H1 (cell line): Measurements from ENCODE around the gene KRT1. TPM values are rescaled to one million over a fixed set of nuclear protein-coding genes. Genes with fewer than 3 reads are reported as not detected.
A peak's percentile ranks its signal among the peaks of the same experiment; 100 is the strongest.

Experiments
- CTCF ChIA-PET: fragments of 300-600 bp; sonication (Branson Sonifier 250); formaldehyde crosslinking; loops from one replicate; lab custom pipeline; 2021; ENCODE audit not compliant: partially characterized antibody; lab: Charles Lee
- POLR2A ChIA-PET: fragments of 300-600 bp; sonication (Branson Sonifier 250); formaldehyde crosslinking; loops from one replicate; lab custom pipeline; 2021; ENCODE audit warnings: inconsistent platforms; ENCODE audit not compliant: partially characterized antibody; lab: Charles Lee
- DNase-seq, 2 experiments: peaks; one replicate each; pipeline versions ENCODE4 v3.0.0 to v3.0.0-alpha.2; 2010 to 2022; ENCODE audit warnings: low spot score in 2 of 2, low read depth in 1 of 2, mixed read lengths in 1 of 2
- FAIRE-seq: peaks from 2 replicates; lab custom pipeline; 2011; peaks lifted over from hg19 to GRCh38; lab: Jason Lieb, UNC
- H2AFZ ChIP-seq: 2 replicates; pipeline ENCODE4 v1.8.1; 2012; ENCODE audit warnings: low read length, inconsistent platforms
- H2AK5ac ChIP-seq: 2 replicates; pipeline ENCODE4 v1.6.1; 2013; ENCODE audit warnings: low read depth, low read length
- H2BK120ac ChIP-seq: replicated peaks from 2 replicates; pipeline ENCODE3; 2013; ENCODE audit warnings: low read depth, low read length, inconsistent platforms
- H2BK12ac ChIP-seq: 2 replicates; pipeline ENCODE4 v1.6.1; 2013; ENCODE audit warnings: low read depth, low read length
- H2BK15ac ChIP-seq: 2 replicates; pipeline ENCODE4 v1.6.1; 2013; ENCODE audit warnings: low read length
- H2BK20ac ChIP-seq: 2 replicates; pipeline ENCODE4 v1.6.1; 2013; ENCODE audit warnings: low read length
- H2BK5ac ChIP-seq: 2 replicates; pipeline ENCODE4 v1.6.1; 2013; ENCODE audit warnings: low read depth, low read length
- H3K14ac ChIP-seq: 2 replicates; pipeline ENCODE4 v1.6.1; 2013; ENCODE audit warnings: inconsistent platforms; ENCODE audit not compliant: insufficient read length
- H3K18ac ChIP-seq: 2 replicates; pipeline ENCODE4 v1.6.1; 2013; ENCODE audit warnings: low read length; ENCODE audit errors: extremely low read depth
- H3K23ac ChIP-seq: 2 replicates; pipeline ENCODE4 v1.6.1; 2013; ENCODE audit warnings: inconsistent platforms; ENCODE audit not compliant: insufficient read length
- H3K23me2 ChIP-seq: 2 replicates; pipeline ENCODE4 v1.6.1; 2013; ENCODE audit warnings: low read depth, low read length
- H3K27ac ChIP-seq: 2 replicates; pipeline ENCODE4 v1.6.1; 2011; ENCODE audit warnings: low read depth, low read length, inconsistent platforms
- H3K27me3 ChIP-seq, 4 experiments: replicated peaks in 1 of 4; 1 replicate in 1 of 4; 2 replicates in 3 of 4; pipeline versions ENCODE4 v1.6.1 to v1.8.1; 2011 to 2013; ENCODE audit warnings: low read length in 3 of 4, mild to moderate bottlenecking in 3 of 4, inconsistent platforms in 2 of 4, mixed read lengths in 2 of 4, moderate library complexity in 1 of 4; ENCODE audit not compliant: control insufficient read depth in 3 of 4, insufficient read depth in 3 of 4; ENCODE audit errors: extremely low read depth in 1 of 4
- H3K36me3 ChIP-seq, 4 experiments: 2 replicates each; pipeline versions ENCODE4 v1.6.1 to v1.8.1; 2011 to 2013; ENCODE audit warnings: mild to moderate bottlenecking in 4 of 4, low read length in 3 of 4, moderate library complexity in 2 of 4, control low read depth in 1 of 4, inconsistent platforms in 1 of 4; ENCODE audit not compliant: insufficient read depth in 4 of 4, control insufficient read depth in 2 of 4
- H3K4ac ChIP-seq: replicated peaks from 2 replicates; pipeline ENCODE3; 2013; ENCODE audit warnings: low read length, low read depth, mixed read lengths, inconsistent platforms; ENCODE audit not compliant: insufficient read length
- H3K4me1 ChIP-seq, 4 experiments: replicated peaks in 1 of 4; 1 replicate in 1 of 4; 2 replicates in 3 of 4; pipeline versions ENCODE4 v1.6.1 to v1.8.1; 2011 to 2013; ENCODE audit warnings: low read length in 3 of 4, inconsistent platforms in 2 of 4, mixed read lengths in 1 of 4; ENCODE audit not compliant: insufficient read depth in 4 of 4, control insufficient read depth in 3 of 4
- H3K4me2 ChIP-seq, 2 experiments: 2 replicates each; pipeline versions ENCODE4 v1.6.1 to v1.8.1; 2011 to 2013; ENCODE audit warnings: low read depth in 2 of 2, low read length in 2 of 2, control low read depth in 1 of 2, inconsistent platforms in 1 of 2, mild to moderate bottlenecking in 1 of 2; ENCODE audit not compliant: insufficient read depth in 1 of 2
- H3K4me3 ChIP-seq, 4 experiments: fragments of 200-600, 300-600 bp in 1 of 4; sonication (generic), shearing (Covaris generic), sonication (Bioruptor Twin) in 1 of 4; 2 replicates each; pipeline versions ENCODE4 v1.5.1 to v1.8.1; 2011 to 2016; ENCODE audit warnings: low read length in 4 of 4, low read depth in 3 of 4, control low read depth in 2 of 4, inconsistent platforms in 2 of 4, mild to moderate bottlenecking in 2 of 4, mixed read lengths in 1 of 4, moderate library complexity in 1 of 4; ENCODE audit not compliant: insufficient read depth in 2 of 4; ENCODE audit errors: extremely low read depth in 1 of 4
- H3K56ac ChIP-seq: replicated peaks from 2 replicates; pipeline ENCODE3; 2013; ENCODE audit warnings: low read depth, mild to moderate bottlenecking, mixed read lengths, low read length, inconsistent platforms; ENCODE audit not compliant: insufficient read length
- H3K79me1 ChIP-seq: 2 replicates; pipeline ENCODE4 v1.6.1; 2013; ENCODE audit warnings: low read depth, low read length, control low read depth
- H3K79me2 ChIP-seq, 2 experiments: 2 replicates each; pipeline versions ENCODE4 v1.6.1 to v1.8.1; 2012 to 2013; ENCODE audit warnings: low read length in 2 of 2, mild to moderate bottlenecking in 2 of 2, inconsistent platforms in 1 of 2; ENCODE audit not compliant: insufficient read depth in 2 of 2, control insufficient read depth in 1 of 2
- H3K9ac ChIP-seq, 4 experiments: replicated peaks in 1 of 4; 1 replicate in 1 of 4; 2 replicates in 3 of 4; pipeline versions ENCODE4 v1.6.1 to v1.8.1; 2011 to 2013; ENCODE audit warnings: low read depth in 3 of 4, low read length in 3 of 4, control low read depth in 2 of 4, mild to moderate bottlenecking in 2 of 4, moderate library complexity in 2 of 4, inconsistent platforms in 1 of 4; ENCODE audit errors: extremely low read depth in 1 of 4
- H3K9me3 ChIP-seq, 2 experiments: 2 replicates each; pipeline versions ENCODE4 v1.6.1 to v1.8.1; 2012 to 2013; ENCODE audit warnings: mild to moderate bottlenecking in 2 of 2, moderate library complexity in 2 of 2, control low read depth in 1 of 2, inconsistent platforms in 1 of 2, low read depth in 1 of 2, low read length in 1 of 2, mixed read lengths in 1 of 2; ENCODE audit not compliant: insufficient read depth in 2 of 2
- H4K20me1 ChIP-seq, 2 experiments: replicated peaks in 1 of 2; 2 replicates each; pipeline versions ENCODE3 to v1.8.1; 2011 to 2013; ENCODE audit warnings: inconsistent platforms in 2 of 2, low read length in 2 of 2, mild to moderate bottlenecking in 1 of 2; ENCODE audit not compliant: insufficient read depth in 2 of 2, control insufficient read depth in 1 of 2
- H4K5ac ChIP-seq: 2 replicates; pipeline ENCODE4 v1.6.1; 2013; ENCODE audit warnings: low read length, low read depth, mixed read lengths, inconsistent platforms; ENCODE audit not compliant: insufficient read length
- H4K8ac ChIP-seq: 2 replicates; pipeline ENCODE4 v1.8.0; 2013; ENCODE audit warnings: mild to moderate bottlenecking, moderate library complexity, low read length, inconsistent platforms; ENCODE audit not compliant: insufficient read depth; ENCODE audit errors: extremely low read depth
- H4K91ac ChIP-seq: replicated peaks from 2 replicates; pipeline ENCODE3; 2013; ENCODE audit warnings: low read length, mixed read lengths, inconsistent platforms; ENCODE audit not compliant: insufficient read length
- ATF2 ChIP-seq: IDR thresholded peaks from 2 replicates; pipeline ENCODE4 v1.6.1; 2012; ENCODE audit warnings: low read length, inconsistent platforms
- CEBPB ChIP-seq: IDR thresholded peaks from 2 replicates; pipeline ENCODE4 v1.6.1; 2012; ENCODE audit warnings: low read depth, low read length
- CTBP2 ChIP-seq: IDR thresholded peaks from 2 replicates; pipeline ENCODE4 v1.7.0; 2011; ENCODE audit warnings: borderline replicate concordance, mild to moderate bottlenecking, moderate library complexity, mixed read lengths, low read length; ENCODE audit not compliant: insufficient read depth, insufficient read length
- CTCF ChIP-seq, 3 experiments: IDR thresholded peaks; 1 replicate in 2 of 3; 2 replicates in 1 of 3; pipeline versions ENCODE4 v1.5.1 to v1.6.1; 2011; ENCODE audit warnings: low read length in 3 of 3, mild to moderate bottlenecking in 3 of 3, inconsistent platforms in 2 of 3, low read depth in 1 of 3, moderate library complexity in 1 of 3; ENCODE audit not compliant: insufficient read depth in 1 of 3; ENCODE audit errors: control extremely low read depth in 1 of 3
- NRF1 ChIP-seq: IDR thresholded peaks from 2 replicates; pipeline ENCODE4 v1.6.1; 2011; ENCODE audit warnings: mild to moderate bottlenecking, low read depth, low read length, improper control_type of control experiment
- SP1 ChIP-seq: IDR thresholded peaks from 2 replicates; pipeline ENCODE4 v1.6.1; 2011; ENCODE audit warnings: low read depth, low read length
- TCF12 ChIP-seq: IDR thresholded peaks from 2 replicates; pipeline ENCODE4 v1.6.1; 2011; ENCODE audit warnings: low read depth, mild to moderate bottlenecking, low read length
- WGBS, 2 experiments: shearing (Covaris generic) in 1 of 2; methylation state at CpG; one replicate each; pipeline versions ENCODE4 v1.1.6 to v1.1.7; 2013 to 2015; ENCODE audit warnings: low lambda C conversion rate in 2 of 2, mixed read lengths in 2 of 2, inconsistent platforms in 1 of 2, low coverage in 1 of 2, missing lambda C conversion rate in 1 of 2; ENCODE audit not compliant: insufficient replicate concordance in 2 of 2, insufficient coverage in 1 of 2, insufficient read length in 1 of 2; ENCODE audit errors: extremely low coverage in 1 of 2, missing lambda C conversion rate in 1 of 2; 5-methylcytosine and 5-hydroxymethylcytosine counted together
- polyA plus RNA-seq, 7 experiments: library from polyadenylated mRNA; depleted of rRNA in 3 of 7; stranded (reverse) in 5 of 7; unstranded in 2 of 7; fragments of >200 nt in 5 of 7; fragments of 200-250 nt in 2 of 7; gene quantifications; 1 replicate in 5 of 7; 2 replicates in 1 of 7; 4 replicates in 1 of 7; pipeline versions ENCODE4 v1.2.1 to v1.2.3, GENCODE V29; 2011 to 2013; ENCODE audit warnings: missing spikeins in 2 of 7, mixed read lengths in 2 of 7
- total RNA-seq: library from RNA; stranded (reverse); fragmentation: NEBNext Ultra II Directional; extraction: Animal tissue kit (Norgen Biotek cat#: 25700); gene quantifications from 2 replicates; pipeline ENCODE4 v1.2.1, GENCODE V29; 2021

The KRT1 gene
- total and polyA plus RNA-seq, 2 of the 8 experiments (the other 6 are each of a cell fraction or from before 2014, with no cell fraction given): not detected

GRCh38 chr12:52633383-52633782 lies 46.8 kb downstream of the KRT1 start:
- Histone ChIP-seq H3K9me3 (no peaks in the 10 kb centered on the region), H3K23me2 (no peaks in the 10 kb centered on the region), H2BK15ac (no peak overlapping the region), H3K4me3 (no peak overlapping the region), H2AFZ (no peak overlapping the region), H3K4ac (no peak overlapping the region), H3K4me1 (no peaks in the 10 kb centered on the region), H3K56ac (no peak overlapping the region), H4K20me1 (no peaks in the 10 kb centered on the region), H3K9ac (no peak overlapping the region), H2BK12ac (no peak overlapping the region), H2AK5ac (no peak overlapping the region), H2BK120ac (no peak overlapping the region), H2BK20ac (no peak overlapping the region), H3K79me2 (no peaks in the 10 kb centered on the region), H4K91ac (no peak overlapping the region), H3K27me3 (no peaks in the 10 kb centered on the region; a peak in 1 of 7 replicates), H3K4me2 (no peak overlapping the region), H3K79me1 (no peaks in the 10 kb centered on the region), H3K18ac (no peak overlapping the region), H4K5ac (no peak overlapping the region), H4K8ac (no peak overlapping the region), H3K14ac (no peak overlapping the region), H2BK5ac (no peak overlapping the region), H3K36me3 (no peaks in the 10 kb centered on the region), H3K27ac (no peak overlapping the region), H3K23ac (no peak overlapping the region)
- FAIRE-seq: no peak
- TF ChIP-seq SP1: no peak
- TF ChIP-seq CTBP2: no peak
- no peak for TF ChIP-seq CEBPB
- TF ChIP-seq TCF12: no peak
- no peak for TF ChIP-seq ATF2
- TF ChIP-seq CTCF (IDR thresholded peaks at IDR 0.05; ENCODE audit: control extremely low read depth in 1 of 3, insufficient read depth in 1 of 3, low read depth in 1 of 3, low read length in 3 of 3): no peak
- no peak for TF ChIP-seq NRF1
- DNase-seq: peak in 1 of 2 experiments; percentile 22
- POLR2A ChIA-PET: no interaction called here
- CTCF ChIA-PET: interaction anchor here (0.7 to 2.5 kb wide), 5 partner anchors 9 to 58 kb away, joined by 3 to 8 read pairs (median 3); no protein-coding TSS in a partner anchor
- WGBS, 2 experiments: 85% methylated on average over 4 of the region's 4 CpGs; no CpG with 5 or more reads in 1 of the 2 experiments
